Epithelial cell of esophagus (primary cell): ENCODE measurements around the gene GALNT14.

Experiments
- DNase-seq: peaks from one replicate; pipeline ENCODE4 v3.0.0; 2010; ENCODE audit warnings: low read depth
- H3K4me3 ChIP-seq: 2 replicates; pipeline ENCODE4 v1.5.1; 2011; ENCODE audit warnings: mild to moderate bottlenecking, low read length, control low read depth
- CTCF ChIP-seq: IDR thresholded peaks from 2 replicates; pipeline ENCODE4 v1.5.1; 2011; ENCODE audit warnings: low read depth, mild to moderate bottlenecking, low read length, control low read depth, inconsistent platforms; ENCODE audit not compliant: insufficient read depth; ENCODE audit errors: missing control alignments

GALNT14 gene

GRCh38 chr2:31071741-31072140, 66.5 kb downstream of the GALNT14 start:
- no peak for TF ChIP-seq CTCF
- DNase-seq = no peak
- H3K4me3 ChIP-seq = no peak overlapping the region

- peak; percentile 57 for DNase-seq
- no peak for TF ChIP-seq CTCF
- no peak overlapping the region for H3K4me3 ChIP-seq
Observed at GRCh38 chr2:31070339-31071125, 67.7 kb downstream of the GALNT14 start.

- no peak overlapping the region for H3K4me3 ChIP-seq
- DNase-seq = no peak
- no peak for TF ChIP-seq CTCF
Observed at GRCh38 chr2:31069643-31070325, 68.5 kb downstream of the GALNT14 start.

- no peak for DNase-seq
- TF ChIP-seq CTCF = no peak
Observed at GRCh38 chr2:31067259-31067658, 71.0 kb downstream of the GALNT14 start.

GRCh38 chr2:31066551-31066950, 71.7 kb downstream of the GALNT14 start:
- DNase-seq = no peak
- TF ChIP-seq CTCF = no peak
- no peak overlapping the region for H3K4me3 ChIP-seq

More at GRCh38 chr2:31067259-31067658, 71.0 kb downstream of the GALNT14 start:
- no peak overlapping the region for H3K4me3 ChIP-seq

GRCh38 chr2:31066086-31066485, 72.2 kb downstream of the GALNT14 start:
- H3K4me3 ChIP-seq = no peak overlapping the region
- no peak for DNase-seq
- TF ChIP-seq CTCF = no peak

GRCh38 chr2:31065356-31065755, 72.9 kb downstream of the GALNT14 start:
- no peak overlapping the region for H3K4me3 ChIP-seq
- no peak for TF ChIP-seq CTCF
- no peak for DNase-seq
